Fibroblast of mammary gland (primary cell): ENCODE measurements around the gene LRRC32.
"Not testable (repeated sequence)": the region's sequence is repeated elsewhere in the genome, so short reads cannot be mapped to it uniquely, and the experiment has no call there.

Experiments
- DNase-seq: peaks from one replicate; pipeline ENCODE4 v3.0.0-alpha.2; 2010; ENCODE audit warnings: low read depth
- H3K4me3 ChIP-seq: 2 replicates; pipeline ENCODE4 v1.5.1; 2011; ENCODE audit warnings: low read depth, mild to moderate bottlenecking, low read length, moderate library complexity; ENCODE audit not compliant: control insufficient read depth
- CTCF ChIP-seq: conservative IDR thresholded peaks from 2 replicates; pipeline ENCODE4 v1.5.1; 2011; ENCODE audit warnings: low read depth, low read length, inconsistent platforms; ENCODE audit not compliant: control insufficient read depth, insufficient read depth

Gene LRRC32

GRCh38 chr11:76644591-76644990 lies 26.0 kb downstream of the LRRC32 start:
- no peak for TF ChIP-seq CTCF
- no peak overlapping the region for H3K4me3 ChIP-seq
- no peak for DNase-seq

- not testable (repeated sequence) for DNase-seq, H3K4me3 ChIP-seq
Measured at GRCh38 chr11:76643711-76644110, 26.8 kb downstream of the LRRC32 start.

- no peak for TF ChIP-seq CTCF
- H3K4me3 ChIP-seq, result no peak overlapping the region
- DNase-seq, result no peak
Measured at GRCh38 chr11:76642341-76642740, 28.2 kb downstream of the LRRC32 start.

GRCh38 chr11:76641905-76642304 lies 28.6 kb downstream of the LRRC32 start:
- DNase-seq, result no peak
- no peak overlapping the region for H3K4me3 ChIP-seq
- no peak for TF ChIP-seq CTCF

GRCh38 chr11:76640501-76640900 lies 30.0 kb downstream of the LRRC32 start:
- no peak overlapping the region for H3K4me3 ChIP-seq
- no peak for TF ChIP-seq CTCF
- DNase-seq, result no peak

- no peak overlapping the region for H3K4me3 ChIP-seq
- no peak for DNase-seq
- no peak for TF ChIP-seq CTCF
Measured at GRCh38 chr11:76639621-76640020, 30.9 kb downstream of the LRRC32 start.

- DNase-seq, result no peak
- H3K4me3 ChIP-seq, result no peak overlapping the region
- no peak for TF ChIP-seq CTCF
Measured at GRCh38 chr11:76638270-76639197, 32.0 kb downstream of the LRRC32 start.
